A375 (cell line): ENCODE data around the gene SUPT4H1. TPM values are rescaled to one million over a fixed set of nuclear protein-coding genes. Genes with fewer than 3 reads are reported as not detected.

Experiments used
- small RNA-seq: library from RNA; depleted of rRNA; stranded (forward); fragments of <200 nt; gene quantifications from one replicate; pipeline ENCODE3, GENCODE V24; 2014
- total RNA-seq: library from RNA; depleted of rRNA; stranded (reverse); fragments of >200 nt; shearing (Covaris generic); gene quantifications from 2 replicates; pipeline ENCODE4 v1.2.3, GENCODE V29; 2014; rRNA removed

SUPT4H1 gene
- 67.4 and 69.6 TPM in 2 replicates for total RNA-seq

GRCh38 chr17:58351831-58352595, at the start of gene SUPT4H1:
TSS of gene SUPT4H1 (minus strand) at chr17:58352201. CDS start at chr17:58352135, 66 bp downstream.

GRCh38 chr17:58328195-58329034, 23.6 kb downstream of the SUPT4H1 start, which contains the start of gene TSPOAP1:
TSS of gene TSPOAP1 (minus strand) at chr17:58328795. CDS start at chr17:58327920, 875 bp downstream.

Small RNA genes lying within 50 kb of the gene (small RNA-seq; reads per million reads assigned to genes)
- not detected for gene MIR4736

Other genes starting within 250 kb of the SUPT4H1 start
- not detected in 2 replicates for gene OR4D1, start 203.8 kb downstream of the SUPT4H1 start, total RNA-seq
- not detected in 2 replicates for gene OR4D2, start 185.2 kb downstream of the SUPT4H1 start, total RNA-seq
- gene EPX, start 159.5 kb downstream of the SUPT4H1 start, total RNA-seq, result not detected in 2 replicates
- gene MKS1, start 132.9 kb downstream of the SUPT4H1 start, total RNA-seq, result 13.6 and 15.2 TPM in 2 replicates
- not detected in 2 replicates for gene LPO, start 113.6 kb downstream of the SUPT4H1 start, total RNA-seq
- not detected in 2 replicates for gene MPO, start 71.3 kb downstream of the SUPT4H1 start, total RNA-seq
- gene TSPOAP1, start 23.4 kb downstream of the SUPT4H1 start, total RNA-seq, result not detected in 2 replicates
- gene RNF43, start 65.3 kb upstream of the SUPT4H1 start, total RNA-seq, result 0.11 TPM in 1 of 2 replicates, not detected in the other
- gene HSF5, start 136.2 kb upstream of the SUPT4H1 start, total RNA-seq, result 0.08 TPM in 1 of 2 replicates, not detected in the other
- 19.4 and 24.0 TPM in 2 replicates for gene MTMR4, start 162.4 kb upstream of the SUPT4H1 start, total RNA-seq